ENCODE measurements around the gene AFAP1L2.

AFAP1L2 gene

GRCh38 chr10:114308531-114309363, 95.6 kb downstream of the AFAP1L2 start:
- no peak for DNase-seq

GRCh38 chr10:114307731-114308130, 96.6 kb downstream of the AFAP1L2 start:
- no peak for DNase-seq

DNA sequence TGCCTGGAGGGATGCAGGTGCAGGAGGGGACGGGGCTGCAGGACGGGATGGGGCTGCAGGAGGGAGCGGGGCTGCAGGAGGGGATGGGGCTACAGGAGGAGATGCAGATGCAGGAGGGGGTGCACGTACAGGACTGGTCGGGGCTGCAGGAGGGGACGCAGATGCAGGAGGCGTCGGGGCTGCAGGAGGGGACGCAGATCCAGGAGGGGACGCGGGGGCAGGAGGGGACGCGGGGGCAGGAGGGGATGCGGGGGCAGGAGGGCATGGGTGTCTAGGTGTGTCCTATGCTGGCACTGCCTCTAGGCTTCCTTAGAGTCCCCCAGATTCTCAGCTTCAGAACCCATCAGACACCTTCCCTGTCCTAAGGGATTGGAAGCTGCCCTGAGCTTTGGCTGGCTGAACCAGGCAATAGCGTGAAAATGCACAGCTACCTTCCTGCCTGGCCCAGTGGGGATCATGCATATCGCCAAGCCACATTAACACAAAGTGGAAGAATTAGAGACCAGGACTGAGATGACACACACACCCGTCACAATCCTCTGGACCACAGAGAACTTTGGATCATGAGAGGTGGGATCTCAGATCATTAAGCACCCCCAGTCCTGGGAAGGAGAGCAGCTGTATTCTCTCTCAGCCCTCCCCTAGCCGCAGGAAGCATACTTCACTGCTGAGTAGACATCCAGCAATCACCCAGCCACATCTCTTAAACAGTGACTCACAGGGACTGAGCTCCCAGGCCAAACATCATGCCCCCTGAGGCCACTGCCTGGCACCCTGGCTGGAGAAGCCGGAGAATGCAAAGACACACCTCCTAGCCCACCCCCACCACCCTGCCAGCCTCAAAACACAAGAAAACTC, 98.0 kb downstream of the AFAP1L2 start:
- DNase-seq = no peak

- DNase-seq = no peak
These were observed 98.8 kb downstream of the AFAP1L2 start for GRCh38 chr10:114305521-114305925.

GRCh38 chr10:114304571-114305421, 99.5 kb downstream of the AFAP1L2 start:
- peak; percentile 51 for DNase-seq

GRCh38 chr10:114304017-114304570, 100.2 kb downstream of the AFAP1L2 start:
- peak; percentile 59 for DNase-seq

DNA sequence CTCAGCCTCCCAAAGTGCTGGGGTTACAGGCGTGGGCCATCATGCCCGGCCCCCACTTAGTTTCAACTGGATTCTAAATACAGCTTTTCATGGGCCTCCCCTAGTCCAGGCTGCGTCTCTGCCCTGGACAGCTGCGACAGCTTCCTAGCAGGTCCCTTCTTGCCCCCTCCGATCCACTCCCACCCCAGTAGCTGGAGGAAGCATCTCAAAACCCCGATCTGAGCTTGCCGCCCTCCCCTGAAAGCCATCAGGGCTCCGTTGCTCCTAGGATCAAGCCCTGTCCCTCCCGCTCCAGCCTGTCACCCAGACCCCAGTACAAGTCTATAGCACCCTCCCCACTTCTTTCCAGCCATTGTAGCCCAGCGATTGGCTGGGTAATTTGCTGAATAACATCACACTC, 100.7 kb downstream of the AFAP1L2 start:
- DNase-seq = no peak

GRCh38 chr10:114301951-114302710, 102.2 kb downstream of the AFAP1L2 start:
- DNase-seq = no peak

DNA sequence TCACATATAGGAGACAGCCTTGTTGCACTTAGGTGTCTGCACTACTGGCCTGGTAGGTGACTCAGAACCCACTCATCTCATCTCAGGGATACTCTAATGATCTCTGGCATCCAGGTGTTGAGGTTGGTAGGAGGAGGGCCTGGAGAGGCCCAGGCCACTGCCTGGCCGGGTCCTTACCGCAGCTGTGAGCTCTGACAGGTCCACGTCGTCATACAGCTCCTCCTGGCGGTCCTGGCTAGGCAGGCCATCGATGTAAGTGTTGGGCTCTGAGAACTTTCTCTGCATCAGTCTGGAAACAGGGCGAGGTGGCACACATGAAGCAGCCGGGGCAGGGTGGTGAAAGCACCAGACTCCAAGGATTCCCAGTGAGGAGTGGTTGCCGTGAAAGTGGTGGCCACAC, 103.1 kb downstream of the AFAP1L2 start:
- no peak for DNase-seq

GRCh38 chr10:114300036-114300645, 104.2 kb downstream of the AFAP1L2 start:
- DNase-seq = no peak

DNA sequence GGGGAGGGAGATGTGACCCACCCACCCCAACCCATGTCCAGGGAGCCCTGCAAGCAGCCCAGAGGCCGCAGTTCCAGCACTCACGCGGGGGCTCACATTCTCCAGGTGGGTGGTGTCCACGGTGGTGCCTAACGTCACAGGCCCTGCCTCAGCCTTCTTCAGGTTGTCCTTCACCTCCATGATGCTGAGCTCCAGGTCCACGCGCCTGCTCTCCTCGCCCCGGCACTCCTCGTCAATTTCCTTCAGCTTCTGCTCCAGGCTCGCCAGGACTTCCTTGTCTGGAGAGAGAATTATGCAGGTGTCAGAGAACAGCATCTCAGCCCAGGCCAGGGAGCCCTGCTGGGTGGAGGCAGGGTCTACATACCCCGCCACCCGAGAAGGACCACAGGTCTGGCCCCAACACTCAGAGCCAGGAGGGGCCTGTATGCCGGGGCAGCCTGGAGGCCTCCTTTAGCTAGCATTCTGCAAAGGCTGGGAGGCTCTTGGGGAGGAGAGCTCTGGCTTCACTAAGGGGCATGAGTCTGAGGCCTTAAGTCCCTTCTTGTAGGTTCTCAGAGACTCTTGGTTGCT, 107.1 kb downstream of the AFAP1L2 start:
- no peak for DNase-seq

- DNase-seq = no peak
These were observed 108.9 kb downstream of the AFAP1L2 start for GRCh38 chr10:114295393-114295792.

DNA sequence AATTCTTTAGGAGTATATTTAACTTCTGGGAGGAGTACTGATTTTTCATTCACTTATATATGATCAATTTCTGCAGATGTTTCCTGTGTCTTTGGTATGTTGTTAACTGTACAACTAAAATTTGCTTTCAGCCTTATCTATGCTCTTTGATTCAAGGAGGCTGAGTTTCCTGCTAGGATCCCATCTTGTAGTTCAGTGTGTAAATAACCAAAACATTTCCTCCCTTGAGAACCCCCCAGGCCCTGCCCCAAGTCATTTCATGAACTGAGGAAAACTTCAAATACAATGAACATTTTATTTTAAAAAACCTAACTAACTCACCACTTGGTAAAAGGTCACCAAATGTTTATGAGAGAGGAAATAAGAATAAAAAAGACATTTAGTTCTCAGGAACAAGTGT, 109.8 kb downstream of the AFAP1L2 start:
- DNase-seq = no peak

- no peak for DNase-seq
These were observed 111.2 kb downstream of the AFAP1L2 start for GRCh38 chr10:114293075-114293474.

DNA sequence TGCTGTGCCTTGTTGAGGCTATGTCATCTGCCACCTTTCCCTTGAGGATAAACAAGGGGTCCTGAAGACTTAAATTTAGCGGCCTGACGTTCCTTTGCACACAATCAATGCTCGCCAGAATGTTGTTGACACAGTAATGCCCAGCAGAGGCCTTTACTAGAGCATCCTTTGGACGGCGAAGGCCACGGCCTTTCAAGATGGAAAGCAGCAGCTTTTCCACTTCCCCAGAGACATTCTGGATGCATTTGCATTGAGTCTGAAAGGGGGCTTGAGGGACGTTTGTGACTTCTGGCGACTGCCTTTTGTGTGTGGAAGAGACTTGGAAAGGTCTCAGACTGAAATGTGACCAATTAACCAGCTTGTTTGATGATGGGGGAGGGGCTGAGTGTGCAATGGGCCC, 112.8 kb downstream of the AFAP1L2 start:
- DNase-seq = no peak

GRCh38 chr10:114291076-114291475, 113.2 kb downstream of the AFAP1L2 start:
- DNase-seq = no peak

DNA sequence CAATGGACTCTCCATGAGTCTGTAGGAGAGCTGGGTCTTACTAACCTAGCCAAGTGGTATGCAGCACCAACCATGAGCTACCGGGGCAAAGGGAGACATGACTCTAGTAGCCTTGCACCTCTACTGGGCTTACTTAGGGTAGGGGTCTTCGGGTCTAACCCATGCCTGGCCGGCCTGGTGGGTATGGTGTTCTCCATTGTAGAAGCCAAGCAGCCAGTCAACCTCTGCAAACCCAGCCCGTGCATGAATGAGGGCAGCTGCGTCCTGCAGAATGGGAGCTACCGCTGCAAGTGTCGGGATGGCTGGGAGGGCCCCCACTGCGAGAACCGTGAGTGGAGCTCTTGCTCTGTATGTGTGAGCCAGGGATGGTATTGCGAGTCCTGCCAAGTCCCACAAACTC, 114.3 kb downstream of the AFAP1L2 start:
- no peak for DNase-seq

- no peak for DNase-seq
These were observed 115.2 kb downstream of the AFAP1L2 start for GRCh38 chr10:114289096-114289436.

DNA sequence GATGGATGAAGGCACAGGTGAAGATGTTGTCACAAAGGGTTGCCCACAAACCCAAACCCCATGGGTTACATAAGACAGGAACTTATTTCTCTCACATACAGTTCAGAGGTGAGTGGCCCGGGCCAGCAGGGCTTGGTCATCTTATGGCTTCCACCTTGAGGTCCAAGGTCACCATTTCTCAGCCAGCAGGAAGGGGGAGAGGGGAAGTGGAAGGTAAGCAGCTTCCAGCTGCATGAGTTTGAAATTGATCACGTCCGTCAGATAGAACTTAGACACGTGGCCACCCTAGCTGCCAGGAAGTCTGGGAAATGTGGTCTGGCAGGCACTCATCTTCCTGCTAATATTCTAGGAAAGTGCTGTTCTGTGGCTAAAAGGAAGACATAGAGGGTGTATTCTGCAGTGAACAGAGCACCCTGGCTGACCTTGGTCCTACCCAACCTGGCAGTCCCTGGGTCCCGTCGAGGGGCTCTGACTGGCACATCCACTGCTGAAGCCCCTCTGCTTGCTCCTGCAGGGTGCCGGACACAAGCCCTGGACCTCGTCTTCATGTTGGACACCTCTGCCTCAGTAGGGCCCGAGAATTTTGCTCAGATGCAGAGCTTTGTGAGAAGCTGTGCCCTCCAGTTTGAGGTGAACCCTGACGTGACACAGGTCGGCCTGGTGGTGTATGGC, 115.7 kb downstream of the AFAP1L2 start:
- no peak for DNase-seq

DNA sequence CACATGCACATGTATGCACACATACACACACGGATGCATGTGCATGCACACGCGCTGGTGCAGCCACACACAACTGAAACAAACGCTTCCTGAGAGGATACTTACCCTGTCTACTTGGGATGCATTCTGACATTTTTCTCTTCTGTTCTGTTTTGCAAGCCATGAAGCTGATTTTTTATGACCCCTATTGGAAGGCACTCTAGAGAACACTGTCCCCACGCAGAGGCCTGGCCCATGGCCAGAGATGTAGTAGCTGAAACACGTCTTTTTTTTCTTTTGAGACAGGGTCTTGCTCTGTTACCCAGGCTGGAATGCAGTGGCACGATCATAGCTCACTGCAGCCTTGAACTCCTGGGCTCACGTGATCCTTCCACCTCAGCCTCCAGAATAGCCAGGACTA, 117.4 kb downstream of the AFAP1L2 start:
- no peak for DNase-seq

- DNase-seq = no peak
These were observed 118.3 kb downstream of the AFAP1L2 start for GRCh38 chr10:114285961-114286441.

Data from NCI-H748 treated with DMSO at 0.1 percent for 48 hours (cell line).